Tibial nerve (tissue), 4 donors: ENCODE data around the gene FBXL16.

Experiments used
- EP300 ChIP-seq, 2 donors: sonication (generic); formaldehyde crosslinking; IDR thresholded peaks; one replicate each; pipeline ENCODE4 v1.6.1; 2017; ENCODE audit warnings: antibody characterized with exemption in 2 of 2, mild to moderate bottlenecking in 1 of 2
- TF ChIP-seq, protein P1 (sequence below), 5 experiments: fragments of 200-600 bp in 3 of 5; fragments of 450-650 bp in 2 of 5; sonication (generic) in 3 of 5; IDR thresholded peaks; one replicate each; pipeline ENCODE4 v1.5.1; 2016 to 2019; ENCODE audit warnings: antibody characterized with exemption in 5 of 5, mild to moderate bottlenecking in 3 of 5, moderate library complexity in 2 of 5

DNA sequence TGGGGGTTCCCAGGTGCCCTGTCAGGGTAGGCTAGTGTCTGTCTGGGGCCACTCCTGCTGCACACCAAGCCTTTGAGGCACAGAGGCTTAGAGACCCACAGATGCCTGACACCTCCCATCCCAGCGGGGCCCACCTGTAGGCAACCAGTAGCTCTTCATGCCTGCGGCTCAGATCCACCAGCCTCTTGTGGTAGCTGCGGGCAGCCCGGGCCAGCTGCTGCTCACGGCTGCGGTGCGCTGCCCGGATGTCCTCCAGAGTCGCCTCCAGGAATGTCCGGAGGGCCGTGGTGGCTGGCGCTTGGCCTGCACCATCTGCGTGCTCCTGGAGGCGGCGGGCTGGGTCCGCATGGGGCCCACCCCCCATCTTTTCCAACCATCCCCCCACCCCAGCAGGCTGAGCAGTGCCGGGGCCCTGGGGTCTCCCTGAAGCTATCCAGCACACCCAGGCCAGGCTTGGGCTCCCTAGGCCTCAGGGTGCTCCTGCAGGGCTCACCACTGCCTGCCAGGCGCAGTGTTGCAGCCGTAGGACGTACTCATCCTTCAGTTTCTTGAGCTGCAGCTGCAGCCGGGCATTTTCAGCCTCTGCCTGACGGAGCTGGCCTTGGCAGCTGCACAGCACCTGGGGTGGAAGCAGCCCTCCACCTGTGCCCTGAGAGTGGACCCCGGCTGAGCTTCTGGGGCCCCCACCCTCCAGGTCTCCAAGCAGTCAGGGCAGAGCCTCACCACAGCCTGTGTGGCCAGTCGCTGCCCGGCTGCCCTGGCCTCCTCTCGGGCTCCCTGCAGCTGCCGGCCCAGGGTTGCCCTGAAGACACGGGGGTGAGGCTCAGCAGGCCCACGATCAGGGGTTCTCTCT is 18.8 kb upstream of the FBXL16 start:
- TF ChIP-seq EP300 (IDR thresholded peaks at IDR 0.05) = no peak
- TF ChIP-seq, protein P1, sequence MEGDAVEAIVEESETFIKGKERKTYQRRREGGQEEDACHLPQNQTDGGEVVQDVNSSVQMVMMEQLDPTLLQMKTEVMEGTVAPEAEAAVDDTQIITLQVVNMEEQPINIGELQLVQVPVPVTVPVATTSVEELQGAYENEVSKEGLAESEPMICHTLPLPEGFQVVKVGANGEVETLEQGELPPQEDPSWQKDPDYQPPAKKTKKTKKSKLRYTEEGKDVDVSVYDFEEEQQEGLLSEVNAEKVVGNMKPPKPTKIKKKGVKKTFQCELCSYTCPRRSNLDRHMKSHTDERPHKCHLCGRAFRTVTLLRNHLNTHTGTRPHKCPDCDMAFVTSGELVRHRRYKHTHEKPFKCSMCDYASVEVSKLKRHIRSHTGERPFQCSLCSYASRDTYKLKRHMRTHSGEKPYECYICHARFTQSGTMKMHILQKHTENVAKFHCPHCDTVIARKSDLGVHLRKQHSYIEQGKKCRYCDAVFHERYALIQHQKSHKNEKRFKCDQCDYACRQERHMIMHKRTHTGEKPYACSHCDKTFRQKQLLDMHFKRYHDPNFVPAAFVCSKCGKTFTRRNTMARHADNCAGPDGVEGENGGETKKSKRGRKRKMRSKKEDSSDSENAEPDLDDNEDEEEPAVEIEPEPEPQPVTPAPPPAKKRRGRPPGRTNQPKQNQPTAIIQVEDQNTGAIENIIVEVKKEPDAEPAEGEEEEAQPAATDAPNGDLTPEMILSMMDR (IDR thresholded peaks at IDR 0.05) = no peak
